Activated CD4-positive, alpha-beta T cell treated with anti-CD3 and anti-CD28 coated beads, Interleukin-2, amount 10 ng/mL, durations not matched to agents 24 days and 14 days (primary cell): ENCODE results near the gene CPN1. TPM values are rescaled to one million over a fixed set of nuclear protein-coding genes. Genes with fewer than 3 reads are reported as not detected.
A peak's percentile ranks its signal among the peaks of the same experiment; 100 is the strongest.

Experiments used
- DNase-seq: peaks from one replicate; pipeline ENCODE4 v3.0.0; 2022
- H3K27ac Mint-ChIP-seq: one replicate; pipeline ENCODE4 v1.8.0; 2022; ENCODE audit warnings: mild to moderate bottlenecking, mixed read lengths
- H3K27me3 Mint-ChIP-seq: one replicate; pipeline ENCODE4 v1.8.0; 2022; ENCODE audit warnings: mixed read lengths
- H3K36me3 Mint-ChIP-seq: one replicate; pipeline ENCODE4 v1.8.0; 2022; ENCODE audit warnings: low read depth, mild to moderate bottlenecking, mixed read lengths
- H3K4me1 Mint-ChIP-seq: one replicate; pipeline ENCODE4 v1.8.0; 2021; ENCODE audit warnings: mixed read lengths
- H3K4me3 Mint-ChIP-seq: one replicate; pipeline ENCODE4 v1.8.0; 2022; ENCODE audit warnings: mild to moderate bottlenecking, moderate library complexity, mixed read lengths
- H3K9me3 Mint-ChIP-seq: one replicate; pipeline ENCODE4 v1.8.0; 2021; ENCODE audit warnings: mixed read lengths
- intact Hi-C: fragments of 100-400 bp; cut with micrococcal nuclease; formaldehyde crosslinking; loops from one replicate; pipeline ENCODE4 v1.15.1; 2023
- total RNA-seq: library from RNA; stranded (reverse); gene quantifications from 2 replicates; pipeline ENCODE4 v1.2.3, GENCODE V29; 2022

Gene CPN1
- total RNA-seq, 1 donor from 2014 or later, result not detected

DNA sequence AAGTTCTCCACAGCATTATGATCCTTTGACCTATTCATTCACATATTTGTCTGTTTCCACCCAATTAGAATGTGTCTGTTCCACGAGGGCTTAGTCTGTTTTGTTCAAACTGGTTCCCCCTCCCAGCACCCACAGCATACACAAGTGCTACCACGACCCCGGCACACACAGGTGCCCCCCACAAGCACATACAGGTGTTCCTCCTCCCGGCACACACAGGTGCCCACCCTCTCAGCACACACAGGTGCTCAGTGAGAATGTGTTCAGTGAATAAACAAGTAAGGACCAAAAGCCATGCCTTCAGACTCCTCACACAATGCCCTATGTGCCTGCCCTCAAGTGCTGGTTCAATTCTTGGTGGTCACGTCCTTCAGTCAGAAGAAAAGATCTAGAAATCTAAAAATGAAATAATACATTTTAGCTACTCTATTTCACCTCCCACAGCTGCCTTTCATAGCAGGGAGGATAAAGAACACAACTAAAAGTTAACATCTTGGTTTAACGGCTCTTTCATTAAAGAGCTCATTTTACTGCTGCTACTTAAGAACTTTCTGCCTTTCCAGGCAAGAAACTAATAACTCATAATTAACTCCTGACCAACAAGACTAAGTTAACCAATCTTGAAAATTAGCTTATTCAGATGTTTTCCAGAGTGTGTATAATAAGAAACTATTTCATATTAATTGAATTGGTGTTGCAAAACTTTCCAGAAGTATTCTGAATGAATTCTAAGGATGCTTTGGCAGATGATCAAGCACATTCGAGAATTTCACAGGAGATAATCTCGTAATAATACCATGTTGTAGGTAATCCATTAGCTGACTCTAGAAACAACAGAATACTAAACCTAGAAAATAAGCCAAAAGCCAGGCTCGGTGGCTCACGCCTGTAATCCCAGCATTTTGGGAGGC, 74.2 kb downstream of the CPN1 start:
- Mint-ChIP-seq H3K36me3 (no peaks in the 10 kb centered on the region), H3K4me3 (peak overlapping the region; percentile 51), H3K27me3 (peaks cover 30% of the 10 kb centered on the region), H3K4me1 (peaks cover 37% of the 10 kb centered on the region), H3K9me3 (no peaks in the 10 kb centered on the region), H3K27ac (no peak overlapping the region)
- no peak for DNase-seq
- intact Hi-C loops, result no loop called here

DNA sequence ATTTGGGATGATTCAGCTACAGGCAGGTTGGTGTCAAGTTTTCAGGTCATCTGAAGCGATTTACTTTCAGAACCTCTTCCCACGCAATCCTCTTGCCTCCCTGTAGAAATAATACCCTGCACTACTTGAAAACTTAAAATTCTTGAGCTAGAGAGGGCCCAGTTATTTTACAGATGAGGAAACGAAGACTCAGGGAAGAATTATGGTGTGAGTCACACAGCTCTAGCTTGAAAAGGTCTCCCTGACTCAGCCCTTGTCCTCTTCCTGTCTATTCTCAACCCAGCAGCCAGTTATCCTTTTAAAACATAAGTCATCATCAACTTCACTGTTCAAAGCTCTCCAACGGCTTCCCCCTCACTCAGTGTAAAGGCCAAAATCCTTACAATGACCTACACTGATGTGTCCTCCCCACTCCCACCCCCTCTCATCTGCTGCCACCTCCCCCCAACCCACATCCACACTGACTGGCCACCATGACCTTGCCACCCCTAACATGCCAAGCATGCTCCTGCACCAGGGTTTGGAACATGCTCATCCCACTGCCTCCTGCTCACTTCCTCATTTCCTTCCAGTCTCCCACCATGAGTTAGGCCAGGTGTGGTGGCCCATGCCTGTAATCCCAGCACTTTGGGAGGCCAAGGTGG, 75.3 kb downstream of the CPN1 start:
- H3K4me3 Mint-ChIP-seq, result peak overlapping the region; percentile 42

DNA sequence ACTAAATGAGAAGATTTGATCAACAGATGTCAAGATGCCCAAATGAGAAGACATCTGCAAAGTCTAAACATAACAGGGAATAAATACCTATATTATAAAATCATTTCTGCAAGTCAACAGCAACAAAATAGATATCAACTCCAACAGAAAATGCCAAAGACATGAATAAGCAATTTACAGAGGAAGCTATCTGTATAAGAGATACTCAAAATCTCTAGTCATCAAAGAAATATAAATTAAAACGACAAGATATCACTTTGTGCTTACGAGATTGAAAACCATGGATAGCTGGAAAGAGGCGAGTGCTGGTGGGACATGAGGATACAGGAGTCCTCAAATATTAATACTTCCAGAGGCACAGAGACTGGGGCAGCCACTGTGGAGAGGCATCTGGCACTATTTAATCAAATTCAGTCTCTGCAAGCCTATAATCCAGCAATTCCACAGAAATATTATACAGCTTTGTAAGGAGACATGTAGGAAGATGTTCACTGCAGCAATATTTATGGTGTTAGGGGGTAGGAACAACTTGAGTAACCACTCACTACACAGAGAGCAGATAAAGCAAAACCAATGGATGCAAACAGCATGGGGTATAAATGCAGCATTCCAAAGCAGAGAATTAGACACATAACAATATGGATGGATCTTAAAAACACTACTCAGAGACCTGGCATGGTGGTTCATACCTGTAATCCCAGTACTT, 76.7 kb downstream of the CPN1 start:
- no peaks in the 10 kb centered on the region for H3K9me3 Mint-ChIP-seq
- no peak for DNase-seq
- intact Hi-C loops, result no loop called here
- peaks cover 14% of the 10 kb centered on the region for H3K27me3 Mint-ChIP-seq
- H3K4me3 Mint-ChIP-seq, result no peak overlapping the region
- H3K4me1 Mint-ChIP-seq, result peaks cover 31% of the 10 kb centered on the region
- no peaks in the 10 kb centered on the region for H3K36me3 Mint-ChIP-seq
- H3K27ac Mint-ChIP-seq, result no peak overlapping the region

More for the DNA sequence above, 75.3 kb downstream of the CPN1 start:
- Mint-ChIP-seq H3K4me1 (peaks cover 37% of the 10 kb centered on the region), H3K9me3 (no peaks in the 10 kb centered on the region), H3K36me3 (no peaks in the 10 kb centered on the region), H3K27ac (peak overlapping the region; percentile 22), H3K27me3 (peaks cover 27% of the 10 kb centered on the region)
- no peak for DNase-seq
- intact Hi-C loops, result loop anchor here (1.0 kb wide), 1 partner anchor 160 kb away; no protein-coding TSS in a partner anchor

DNA sequence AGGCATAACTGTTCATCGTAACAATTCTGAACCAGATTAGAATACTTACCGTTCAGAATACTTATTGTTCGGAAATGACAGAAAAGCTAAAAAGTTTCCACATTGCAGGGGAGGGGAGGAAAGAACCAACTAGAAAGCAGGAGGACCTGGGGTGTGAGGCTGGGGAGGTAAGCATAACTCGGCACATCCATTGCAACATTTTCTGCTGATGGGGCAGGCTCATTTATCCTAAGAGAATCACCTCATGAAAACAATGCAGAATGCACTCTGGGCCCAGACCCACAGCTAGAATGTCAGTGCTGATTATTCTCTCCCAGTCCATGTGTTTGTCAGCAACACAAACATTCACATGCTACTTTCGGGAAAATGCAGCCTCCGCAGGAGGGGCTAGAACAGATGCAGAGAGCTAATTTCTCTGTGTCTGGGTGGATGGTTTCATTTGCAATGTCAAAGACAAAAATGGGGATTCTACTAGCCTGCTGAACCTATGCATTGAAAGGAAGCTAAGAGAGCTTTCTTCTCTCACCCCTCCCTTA, 81.5 kb downstream of the CPN1 start:
- Mint-ChIP-seq H3K27me3 (peaks cover 6% of the 10 kb centered on the region), H3K27ac (no peak overlapping the region), H3K4me3 (no peak overlapping the region), H3K9me3 (no peaks in the 10 kb centered on the region), H3K36me3 (no peaks in the 10 kb centered on the region), H3K4me1 (peaks cover 10% of the 10 kb centered on the region)
- intact Hi-C loops, result no loop called here
- DNase-seq, result no peak

DNA sequence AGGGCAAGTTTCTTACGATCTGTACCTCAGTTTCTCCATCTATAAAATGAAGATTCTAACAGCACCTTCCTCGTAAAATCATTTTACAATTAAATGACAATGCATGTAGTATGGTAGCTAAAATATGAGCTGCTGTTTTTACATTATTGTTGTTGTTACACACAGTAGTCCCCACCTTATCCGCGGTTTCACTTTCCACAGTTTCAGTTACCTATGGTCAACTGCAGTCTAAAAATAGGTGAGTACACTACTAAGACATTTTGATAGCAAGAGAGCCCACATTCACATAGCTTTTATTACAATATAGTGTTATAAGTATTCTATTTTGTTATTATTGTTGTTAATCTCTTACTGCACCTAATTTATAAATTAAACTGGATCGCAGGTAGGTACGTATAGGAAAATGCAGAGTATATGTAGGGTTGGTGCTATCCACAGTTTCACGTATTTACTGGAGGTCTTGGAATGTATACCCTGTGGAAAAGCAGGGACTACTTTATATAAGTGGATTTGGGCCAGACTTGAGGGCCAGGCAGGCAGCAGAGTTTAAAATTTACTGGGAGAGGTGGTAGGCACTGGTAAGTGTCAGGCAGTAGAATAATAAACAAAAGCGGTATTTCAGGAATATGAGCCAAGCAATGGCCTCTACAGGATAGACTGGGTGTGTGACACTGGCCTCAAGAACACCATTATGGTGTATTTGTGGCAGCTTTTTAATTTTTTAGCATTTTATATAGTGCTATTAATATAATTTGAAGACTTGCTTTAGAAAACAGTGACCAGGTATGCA, 82.2 kb downstream of the CPN1 start:
- H3K27ac Mint-ChIP-seq, result no peak overlapping the region
- intact Hi-C loops, result no loop called here
- DNase-seq, result no peak
- H3K4me3 Mint-ChIP-seq, result no peak overlapping the region
- no peaks in the 10 kb centered on the region for H3K9me3 Mint-ChIP-seq
- H3K4me1 Mint-ChIP-seq, result peaks cover 10% of the 10 kb centered on the region
- no peaks in the 10 kb centered on the region for H3K36me3 Mint-ChIP-seq
- peaks cover 6% of the 10 kb centered on the region for H3K27me3 Mint-ChIP-seq

DNA sequence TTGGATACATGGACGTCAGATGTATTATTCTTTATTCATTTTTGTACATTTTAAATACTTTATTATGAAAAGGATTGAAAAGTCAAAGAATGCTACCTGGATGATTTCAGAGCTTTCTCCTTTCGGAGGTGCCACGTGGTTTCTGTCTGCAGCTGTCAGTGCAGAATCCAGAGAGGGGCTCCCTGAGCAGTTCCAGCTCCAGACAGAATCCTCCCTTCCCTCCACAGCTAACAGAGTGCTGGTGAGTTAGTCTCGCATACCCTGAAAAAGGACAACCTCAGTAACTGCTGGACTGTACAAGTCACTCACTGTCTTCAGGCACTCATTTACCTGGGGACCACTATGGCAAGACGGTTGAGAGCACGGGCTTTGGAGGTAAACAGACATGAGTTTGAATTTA, 82.8 kb downstream of the CPN1 start:
- Mint-ChIP-seq H3K36me3 (no peaks in the 10 kb centered on the region), H3K9me3 (no peaks in the 10 kb centered on the region), H3K4me3 (no peak overlapping the region), H3K4me1 (peaks cover 14% of the 10 kb centered on the region), H3K27ac (no peak overlapping the region), H3K27me3 (peaks cover 6% of the 10 kb centered on the region)
- DNase-seq, result no peak
- intact Hi-C loops, result no loop called here

DNA sequence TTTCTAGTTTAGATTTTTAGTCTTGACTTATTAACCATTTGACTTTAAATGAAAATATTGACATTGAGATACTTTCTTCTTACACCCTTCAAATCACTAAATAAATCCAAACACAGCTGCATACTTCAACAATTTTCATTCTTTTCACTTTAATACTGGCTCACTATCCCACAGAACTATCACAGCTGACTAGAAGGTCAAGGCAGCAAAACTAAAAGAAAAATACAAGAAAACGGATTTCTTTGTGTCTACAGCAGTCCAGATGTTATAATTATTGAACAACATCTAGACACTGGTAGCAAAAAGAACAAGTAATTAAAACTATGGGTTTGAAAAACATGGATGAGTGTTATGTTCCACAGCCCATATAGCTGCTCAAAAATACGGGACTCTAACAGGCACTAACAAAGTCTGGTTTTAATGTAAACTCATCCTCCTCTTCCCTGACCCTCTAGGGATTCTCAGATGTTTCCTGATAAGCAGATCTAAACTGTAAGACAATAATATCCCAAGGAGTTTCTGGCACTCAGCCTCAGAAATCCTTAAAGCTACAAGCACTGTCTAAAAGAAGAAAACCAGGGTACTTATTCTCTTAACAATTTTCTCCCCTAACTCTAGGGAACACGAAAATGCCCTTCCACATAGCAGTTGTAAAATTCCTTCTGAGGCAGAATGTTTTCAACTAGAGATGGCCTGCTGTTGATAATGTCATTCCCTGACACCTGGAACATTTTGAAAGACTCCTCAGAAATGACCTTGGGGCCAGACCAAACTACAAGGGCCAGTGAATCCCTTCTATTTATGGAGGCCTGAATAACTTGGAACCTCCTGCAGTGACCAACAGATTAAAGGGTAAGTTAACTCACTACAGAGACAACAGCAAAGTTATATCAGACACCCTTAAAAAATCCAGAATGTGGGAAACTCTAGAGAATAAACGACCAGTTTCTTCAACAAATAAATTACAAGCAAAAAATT, 84.7 kb downstream of the CPN1 start:
- no peak for DNase-seq
- intact Hi-C loops, result no loop called here
- Mint-ChIP-seq H3K27me3 (peaks cover 2% of the 10 kb centered on the region), H3K36me3 (no peaks in the 10 kb centered on the region), H3K4me3 (no peak overlapping the region), H3K9me3 (no peaks in the 10 kb centered on the region), H3K27ac (no peak overlapping the region), H3K4me1 (peaks cover 16% of the 10 kb centered on the region)

DNA sequence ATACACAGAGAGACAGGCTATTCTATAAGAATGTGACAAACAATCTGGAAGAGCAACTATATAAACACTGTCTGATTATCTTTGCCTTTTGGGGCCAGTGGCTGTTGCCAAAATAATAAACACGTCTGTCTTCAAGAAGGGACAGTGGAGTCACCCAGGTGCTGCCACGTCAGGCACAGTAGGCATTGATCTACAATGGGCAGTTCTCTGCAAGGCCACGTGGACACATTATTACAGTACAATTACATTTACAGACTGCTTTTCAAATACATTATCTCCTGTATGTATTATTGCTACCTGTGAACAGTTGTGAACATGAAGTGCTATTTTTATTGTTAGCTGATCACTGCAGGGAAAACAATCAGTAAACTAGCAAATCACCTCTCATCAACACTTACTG, 86.0 kb downstream of the CPN1 start:
- no peak for DNase-seq
- Mint-ChIP-seq H3K36me3 (no peaks in the 10 kb centered on the region), H3K4me3 (no peak overlapping the region), H3K9me3 (no peaks in the 10 kb centered on the region), H3K27ac (no peak overlapping the region), H3K4me1 (peaks cover 16% of the 10 kb centered on the region), H3K27me3 (peaks cover 2% of the 10 kb centered on the region)
- intact Hi-C loops, result no loop called here

DNA sequence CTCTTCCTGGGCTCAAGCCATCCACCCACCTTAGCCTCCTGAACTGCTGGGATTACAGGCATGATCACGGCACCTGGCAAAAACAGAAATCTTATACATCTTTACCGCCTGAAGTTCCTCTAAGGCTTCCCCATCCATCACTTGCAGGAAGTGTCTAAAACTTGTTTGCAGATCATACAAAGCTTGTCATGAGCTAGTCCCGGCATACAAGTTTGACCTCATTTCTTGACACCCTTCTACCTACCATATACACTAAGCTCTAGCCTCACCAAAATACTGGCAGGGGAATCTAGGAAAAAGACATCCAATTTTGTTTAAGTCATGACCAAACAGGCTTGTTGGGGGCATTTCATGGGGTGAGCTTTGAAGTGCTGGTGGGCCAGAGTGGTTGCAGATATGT, 86.4 kb downstream of the CPN1 start:
- peaks cover 16% of the 10 kb centered on the region for H3K4me1 Mint-ChIP-seq
- intact Hi-C loops, result no loop called here
- no peaks in the 10 kb centered on the region for H3K9me3 Mint-ChIP-seq
- peaks cover 2% of the 10 kb centered on the region for H3K27me3 Mint-ChIP-seq
- DNase-seq, result no peak
- no peak overlapping the region for H3K27ac Mint-ChIP-seq
- no peaks in the 10 kb centered on the region for H3K36me3 Mint-ChIP-seq
- no peak overlapping the region for H3K4me3 Mint-ChIP-seq

DNA sequence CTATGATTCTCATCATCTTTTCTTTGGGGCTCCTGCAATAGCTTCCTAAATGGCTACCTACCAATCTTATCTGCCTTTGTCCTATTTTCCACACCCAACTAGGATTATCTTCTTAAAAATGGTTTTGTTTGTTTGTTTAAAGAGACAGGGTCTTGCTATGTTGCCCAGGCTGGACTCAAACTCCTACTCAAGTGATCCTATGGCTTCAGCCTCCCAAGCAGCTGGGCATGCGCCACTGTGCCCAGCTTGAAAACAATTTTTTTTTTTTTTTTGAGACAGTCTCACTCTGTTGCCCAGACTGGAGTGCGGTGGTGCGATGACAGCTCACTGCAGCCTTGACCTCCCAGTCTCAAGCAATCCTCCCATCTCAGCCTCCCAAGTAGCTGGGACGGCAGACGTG, 86.9 kb downstream of the CPN1 start:
- H3K9me3 Mint-ChIP-seq, result no peaks in the 10 kb centered on the region
- intact Hi-C loops, result no loop called here
- H3K27me3 Mint-ChIP-seq, result peaks cover 2% of the 10 kb centered on the region
- no peak overlapping the region for H3K4me3 Mint-ChIP-seq
- peaks cover 16% of the 10 kb centered on the region for H3K4me1 Mint-ChIP-seq
- no peaks in the 10 kb centered on the region for H3K36me3 Mint-ChIP-seq
- DNase-seq, result no peak
- no peak overlapping the region for H3K27ac Mint-ChIP-seq

DNA sequence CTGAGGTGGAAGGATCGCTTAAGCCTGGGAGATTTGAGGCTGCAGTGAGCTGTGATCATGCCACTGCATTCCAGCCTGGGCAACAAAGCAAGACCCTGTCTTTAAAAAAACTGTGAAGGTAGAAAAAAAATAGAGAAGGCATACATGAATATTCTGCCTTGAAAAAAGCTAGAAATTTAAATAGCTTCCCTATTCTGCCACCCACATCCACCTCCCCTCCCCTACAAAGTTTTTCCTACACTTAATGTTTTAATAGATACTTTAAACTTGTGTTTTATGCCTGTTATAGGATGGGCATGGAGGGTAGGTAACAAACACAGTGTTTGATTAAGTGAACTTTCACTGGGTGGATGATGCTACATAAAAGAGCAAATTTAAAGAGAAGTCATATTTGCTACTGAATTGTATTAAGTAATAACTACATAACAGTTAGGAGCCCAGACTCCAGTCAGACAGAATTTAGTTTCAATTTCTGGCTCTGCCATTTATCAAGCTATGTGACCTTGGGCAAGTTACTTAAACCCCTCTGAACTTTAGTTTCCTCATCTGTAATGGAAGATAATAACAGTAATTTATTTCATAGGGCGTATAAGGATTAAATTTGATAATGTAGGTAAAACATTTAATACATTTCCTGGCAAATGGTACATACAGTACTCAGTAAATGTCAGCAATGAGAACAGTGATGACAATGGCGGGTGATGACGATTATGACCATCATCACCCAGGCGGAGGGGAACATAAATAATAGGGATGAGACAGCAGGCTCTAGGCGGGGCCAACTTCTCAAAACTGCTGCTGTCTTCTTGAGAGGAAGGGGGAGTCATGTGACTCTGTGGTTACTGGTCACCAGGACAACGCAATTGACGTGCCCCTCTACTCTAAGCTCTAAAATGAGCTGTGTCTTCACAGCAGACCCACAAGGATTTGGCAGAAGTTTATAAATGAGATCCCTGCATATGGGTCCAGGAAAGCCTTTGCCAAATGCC, 87.7 kb downstream of the CPN1 start:
- H3K27ac Mint-ChIP-seq, result no peak overlapping the region
- H3K4me1 Mint-ChIP-seq, result peaks cover 13% of the 10 kb centered on the region
- peaks cover 2% of the 10 kb centered on the region for H3K27me3 Mint-ChIP-seq
- no peaks in the 10 kb centered on the region for H3K9me3 Mint-ChIP-seq
- H3K36me3 Mint-ChIP-seq, result no peaks in the 10 kb centered on the region
- intact Hi-C loops, result no loop called here
- H3K4me3 Mint-ChIP-seq, result peak overlapping the region; percentile 25
- DNase-seq, result peak; percentile 86
